Neuronal stem cell (in vitro differentiated cells): Measurements from ENCODE around the gene ZNF613. TPM values are rescaled to one million over a fixed set of nuclear protein-coding genes. Genes with fewer than 3 reads are reported as not detected.
A peak's percentile ranks its signal among the peaks of the same experiment; 100 is the strongest.

Experiments
- DNase-seq: peaks from one replicate; pipeline ENCODE4 v3.0.0-alpha.2; 2013; ENCODE audit warnings: low spot score
- H2AFZ ChIP-seq: one replicate; pipeline ENCODE4 v1.6.1; 2013; ENCODE audit warnings: mild to moderate bottlenecking, low read length, inconsistent platforms
- H2AK5ac ChIP-seq: 2 replicates; pipeline ENCODE4 v1.6.1; 2013; ENCODE audit warnings: low read depth, mild to moderate bottlenecking, inconsistent platforms, low read length, moderate library complexity, mixed read lengths
- H2BK120ac ChIP-seq: 2 replicates; pipeline ENCODE4 v1.6.1; 2013; ENCODE audit warnings: low read depth, mild to moderate bottlenecking, inconsistent platforms, low read length, moderate library complexity, mixed read lengths
- H2BK12ac ChIP-seq: one replicate; pipeline ENCODE4 v1.6.1; 2013; ENCODE audit warnings: low read length, inconsistent platforms
- H2BK15ac ChIP-seq: 2 replicates; pipeline ENCODE4 v1.6.1; 2013; ENCODE audit warnings: mild to moderate bottlenecking, low read length, inconsistent platforms, mixed read lengths
- H2BK5ac ChIP-seq: one replicate; pipeline ENCODE4 v1.6.1; 2013; ENCODE audit warnings: inconsistent platforms, mild to moderate bottlenecking, low read length, moderate library complexity
- H3K14ac ChIP-seq: one replicate; pipeline ENCODE4 v1.6.1; 2013; ENCODE audit warnings: low read length, inconsistent platforms
- H3K18ac ChIP-seq: 2 replicates; pipeline ENCODE4 v1.6.1; 2013; ENCODE audit warnings: low read length, inconsistent platforms
- H3K23ac ChIP-seq: 2 replicates; pipeline ENCODE4 v1.6.1; 2013; ENCODE audit warnings: low read depth, mild to moderate bottlenecking, mixed read lengths, low read length, inconsistent platforms; ENCODE audit not compliant: poor library complexity
- H3K27ac ChIP-seq: replicated peaks from 3 replicates; pipeline ENCODE4 v1.5.1; 2013; ENCODE audit warnings: low read length, inconsistent platforms
- H3K27me3 ChIP-seq, 3 experiments: 2 replicates each; pipeline ENCODE4 v1.6.1; 2013; ENCODE audit warnings: low read length in 3 of 3, mild to moderate bottlenecking in 2 of 3, inconsistent platforms in 1 of 3, low read depth in 1 of 3, mixed read lengths in 1 of 3, moderate library complexity in 1 of 3; ENCODE audit not compliant: control insufficient read depth in 3 of 3, insufficient read depth in 3 of 3
- H3K36me3 ChIP-seq, 2 donors: replicated peaks in 1 of 2; 2 replicates each; pipeline ENCODE4 v1.6.1; 2013; ENCODE audit warnings: low read length in 2 of 2; ENCODE audit not compliant: control insufficient read depth in 2 of 2, insufficient read depth in 2 of 2
- H3K4ac ChIP-seq: 2 replicates; pipeline ENCODE4 v1.6.1; 2013; ENCODE audit warnings: inconsistent platforms, mild to moderate bottlenecking, low read length, moderate library complexity
- H3K4me1 ChIP-seq, 2 donors: 1 replicate in 1 of 2; 2 replicates in 1 of 2; pipeline ENCODE4 v1.6.1; 2013; ENCODE audit warnings: low read length in 2 of 2, low read depth in 1 of 2; ENCODE audit not compliant: control insufficient read depth in 2 of 2, insufficient read depth in 1 of 2
- H3K4me2 ChIP-seq: one replicate; pipeline ENCODE4 v1.6.1; 2013; ENCODE audit warnings: mild to moderate bottlenecking, low read length, inconsistent platforms; ENCODE audit not compliant: insufficient read depth, poor library complexity, severe bottlenecking
- H3K4me3 ChIP-seq, 2 donors: 2 replicates each; pipeline ENCODE4 v1.5.1; 2013; ENCODE audit warnings: low read length in 2 of 2, mild to moderate bottlenecking in 2 of 2, inconsistent platforms in 1 of 2, moderate library complexity in 1 of 2
- H3K79me1 ChIP-seq: one replicate; pipeline ENCODE4 v1.6.1; 2013; ENCODE audit warnings: low read depth, mild to moderate bottlenecking, inconsistent platforms, low read length, moderate library complexity
- H3K9ac ChIP-seq: one replicate; pipeline ENCODE4 v1.6.1; 2013; ENCODE audit warnings: mild to moderate bottlenecking, low read depth, low read length, inconsistent platforms; ENCODE audit not compliant: poor library complexity
- H3K9me3 ChIP-seq, 2 donors: replicated peaks in 1 of 2; 2 replicates each; pipeline versions ENCODE3 to v1.6.1; 2013; ENCODE audit warnings: low read length in 2 of 2, mild to moderate bottlenecking in 2 of 2, inconsistent platforms in 1 of 2, low read depth in 1 of 2, mixed read lengths in 1 of 2, moderate library complexity in 1 of 2; ENCODE audit not compliant: control insufficient read depth in 2 of 2, insufficient read depth in 1 of 2
- H4K8ac ChIP-seq: one replicate; pipeline ENCODE4 v1.6.1; 2013; ENCODE audit warnings: low read depth, mild to moderate bottlenecking, inconsistent platforms, low read length, moderate library complexity
- H4K91ac ChIP-seq: one replicate; pipeline ENCODE4 v1.6.1; 2013; ENCODE audit warnings: low read length, low read depth, mild to moderate bottlenecking, inconsistent platforms; ENCODE audit not compliant: poor library complexity
- WGBS, 2 donors: extraction: QIAGEN DNeasy Blood & Tissue Kit; methylation state at CpG; one replicate each; pipeline ENCODE4 v1.1.7; 2013; ENCODE audit warnings: missing lambda C conversion rate in 2 of 2, mixed read lengths in 1 of 2; ENCODE audit not compliant: insufficient read length in 2 of 2, insufficient replicate concordance in 1 of 2; ENCODE audit errors: extremely low coverage in 2 of 2; 5-methylcytosine and 5-hydroxymethylcytosine counted together
- polyA plus RNA-seq, 2 experiments: library from polyadenylated mRNA; stranded (reverse); fragments of 200-250 nt; gene quantifications; one replicate each; pipeline ENCODE4 v1.2.3, GENCODE V29; 2013

Gene ZNF613
- 2.8 TPM for polyA plus RNA-seq (2013, experiment 1 of 2)
- 2.8 TPM for polyA plus RNA-seq (2013, experiment 2 of 2)

DNA sequence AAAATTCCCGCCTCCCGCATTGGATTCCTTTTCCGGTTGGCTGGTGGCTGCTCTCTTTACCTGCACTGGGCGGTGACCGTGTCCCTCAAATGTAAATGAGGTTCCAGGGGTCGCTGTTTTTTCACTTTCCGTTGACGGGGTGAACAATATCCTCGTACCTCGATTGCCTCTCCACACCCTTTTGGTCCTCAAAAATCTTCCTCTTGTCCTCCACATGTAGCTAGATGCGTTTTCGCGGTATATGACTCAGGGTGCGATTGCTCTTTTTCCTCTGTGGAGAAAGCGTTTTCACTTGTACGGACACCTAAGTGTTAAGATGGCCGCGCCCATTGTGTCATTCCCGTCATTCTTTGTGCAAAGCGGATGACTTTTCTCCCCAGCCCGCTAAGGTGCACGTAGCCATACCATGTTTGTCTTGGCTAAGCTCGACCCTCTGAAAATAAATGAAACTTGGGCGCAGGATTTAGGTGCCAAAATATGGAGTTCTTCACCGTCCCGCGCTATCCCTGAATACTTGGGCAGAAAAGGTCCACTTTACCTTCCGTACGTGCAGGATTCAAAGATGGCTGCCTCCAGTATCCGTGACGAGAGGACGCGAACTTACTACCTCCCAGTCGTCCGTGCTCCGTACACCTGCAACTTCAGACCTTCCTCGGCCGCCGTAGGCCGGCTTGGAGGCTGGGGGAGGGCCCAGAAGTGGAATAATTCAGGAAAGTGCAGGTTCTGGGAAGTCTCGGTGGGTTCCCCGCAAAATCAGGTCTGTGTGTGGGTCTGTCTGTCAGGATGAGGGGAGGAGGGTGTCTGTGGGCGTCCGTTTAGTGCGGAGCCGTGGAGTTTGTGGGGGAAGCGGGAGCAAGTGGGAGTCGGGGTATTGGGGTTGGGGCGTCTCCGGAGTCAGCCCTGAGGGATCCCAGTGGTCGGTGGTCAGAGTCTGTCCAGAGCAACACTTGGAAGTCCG is at the start of gene ZNF613:
TSS of gene ZNF613 (plus strand) at position 689 of the 958 bp plus-strand sequence. CDS start 8,749 bp downstream, outside the sequence.
- Histone ChIP-seq H3K27ac (peak within 1 kb of the TSS; percentile 85), H2BK120ac (no peak within 1 kb of the TSS), H3K27me3 (no peaks in the 10 kb centered on the region), H3K18ac (peak within 1 kb of the TSS; percentile 99), H2AFZ (peak within 1 kb of the TSS; percentile 95), H3K36me3 (peaks cover 6 to 32% of the 10 kb centered on the region in 2 donors), H2AK5ac (no peak within 1 kb of the TSS), H3K4me2 (peak within 1 kb of the TSS; percentile 71), H3K9ac (peak within 1 kb of the TSS; percentile 92), H4K8ac (peak within 1 kb of the TSS; percentile 43), H2BK5ac (peak within 1 kb of the TSS; percentile 44), H2BK15ac (peak within 1 kb of the TSS; percentile 55), H3K14ac (peak within 1 kb of the TSS; percentile 56), H2BK12ac (no peak within 1 kb of the TSS), H3K79me1 (peaks cover 3% of the 10 kb centered on the region), H3K4me1 (peaks cover 2 to 4% of the 10 kb centered on the region in 2 donors), H3K23ac (peak within 1 kb of the TSS; percentile 89), H3K9me3 (peaks cover 12 to 57% of the 10 kb centered on the region in 2 donors), H3K4ac (no peak within 1 kb of the TSS), H3K4me3 (peak within 1 kb of the TSS; percentile 78 to 96), H4K91ac (no peak within 1 kb of the TSS)
- WGBS, 2 donors: no CpG with 5 or more reads among the region's 52 CpGs
- DNase-seq: peak; percentile 88

DNA sequence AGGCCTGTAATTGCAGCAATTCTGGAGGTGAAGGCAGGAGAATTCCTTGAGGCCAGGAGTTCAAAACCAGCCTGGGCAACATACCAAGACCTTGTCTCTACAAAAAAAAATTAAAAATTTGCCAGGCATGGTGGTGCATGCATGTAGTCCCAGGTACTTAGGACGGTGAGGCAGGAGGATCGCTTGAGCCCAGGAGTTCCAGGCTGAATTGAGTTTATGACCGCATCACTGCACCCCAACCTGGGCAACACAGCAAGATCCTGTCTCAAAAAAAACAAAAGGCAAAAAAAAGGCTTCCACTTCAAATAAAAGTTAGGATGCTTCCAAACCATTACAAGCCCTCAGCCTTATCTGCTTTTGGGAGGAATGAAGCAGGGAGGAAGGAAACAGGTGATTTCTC is 44.8 kb upstream of the ZNF613 start:
- Histone ChIP-seq H3K27ac (no peak overlapping the region), H3K27me3 (no peaks in the 10 kb centered on the region), H3K9me3 (peaks cover 16 to 69% of the 10 kb centered on the region in 2 donors), H4K91ac (no peak overlapping the region), H3K36me3 (peaks cover 7 to 46% of the 10 kb centered on the region in 2 donors), H3K9ac (no peak overlapping the region), H3K4me3 (no peak overlapping the region), H3K4me1 (no peaks in the 10 kb centered on the region), H3K18ac (no peak overlapping the region), H2BK12ac (no peak overlapping the region), H2BK15ac (no peak overlapping the region), H3K4ac (no peak overlapping the region), H3K4me2 (no peak overlapping the region), H2AK5ac (no peak overlapping the region), H3K23ac (no peak overlapping the region), H2BK120ac (no peak overlapping the region), H3K14ac (no peak overlapping the region), H2AFZ (no peak overlapping the region), H4K8ac (no peak overlapping the region), H3K79me1 (no peaks in the 10 kb centered on the region), H2BK5ac (no peak overlapping the region)
- WGBS, 2 donors: no CpG with 5 or more reads among the region's 3 CpGs
- DNase-seq: no peak

DNA sequence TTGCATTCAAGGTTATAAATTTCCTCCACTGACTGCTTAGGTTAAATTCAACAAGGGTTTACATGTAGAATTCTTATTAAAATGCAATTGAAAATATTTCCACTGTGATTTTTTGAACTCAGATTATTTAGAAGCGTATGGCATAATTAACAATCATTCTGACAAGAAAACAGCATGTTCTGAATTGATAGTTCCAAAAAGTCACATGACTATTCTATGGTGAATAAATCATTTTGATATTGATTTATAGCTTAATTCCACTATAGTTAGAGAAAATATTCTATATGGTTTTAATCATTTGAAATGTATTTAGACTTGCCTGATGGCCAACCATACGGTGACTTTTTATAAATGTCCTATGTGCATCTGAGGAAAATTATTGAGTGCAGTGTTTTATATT is 42.6 kb upstream of the ZNF613 start:
- no peak overlapping the region for H3K4me3 ChIP-seq

More for the DNA sequence above, 42.6 kb upstream of the ZNF613 start:
- H3K4me1 ChIP-seq: no peaks in the 10 kb centered on the region
- no peak overlapping the region for H2AFZ ChIP-seq
- no peak overlapping the region for H2BK15ac ChIP-seq
- H4K8ac ChIP-seq: no peak overlapping the region
- H3K36me3 ChIP-seq: peaks cover 5 to 41% of the 10 kb centered on the region in 2 donors
- WGBS, 2 donors: no CpG with 5 or more reads among the region's 2 CpGs
- no peak overlapping the region for H3K9ac ChIP-seq
- no peak overlapping the region for H3K4ac ChIP-seq
- no peak overlapping the region for H2BK120ac ChIP-seq
- no peak overlapping the region for H2AK5ac ChIP-seq
- no peak overlapping the region for H3K4me2 ChIP-seq
- H2BK12ac ChIP-seq: no peak overlapping the region
- no peak overlapping the region for H3K27ac ChIP-seq
- H3K79me1 ChIP-seq: no peaks in the 10 kb centered on the region
- no peak overlapping the region for H2BK5ac ChIP-seq
- no peak for DNase-seq
- H3K27me3 ChIP-seq: no peaks in the 10 kb centered on the region
- no peak overlapping the region for H3K14ac ChIP-seq
- no peak overlapping the region for H3K18ac ChIP-seq
- H3K9me3 ChIP-seq: peaks cover 17 to 65% of the 10 kb centered on the region in 2 donors
- H4K91ac ChIP-seq: no peak overlapping the region
- no peak overlapping the region for H3K23ac ChIP-seq
